A673 (cell line): ENCODE results near the gene UBE3A. TPM values are rescaled to one million over a fixed set of nuclear protein-coding genes. Genes with fewer than 3 reads are reported as not detected.

ENCODE experiments used
- BruUV-seq: library from RNA; stranded (reverse); fragments of 400-500 nt; replicated peaks from 2 replicates; lab custom pipeline; 2021; lab: Mats Ljungman, UMichigan
- CTCF ChIA-PET: fragments of 300-600 bp; sonication (Branson Sonifier 250); formaldehyde crosslinking; loops from one replicate; lab custom pipeline; 2022; ENCODE audit warnings: antibody characterized with exemption; lab: Charles Lee
- POLR2A ChIA-PET: fragments of 300-600 bp; sonication (Branson Sonifier 250); formaldehyde crosslinking; loops from one replicate; lab custom pipeline; 2022; ENCODE audit warnings: antibody characterized with exemption; ENCODE audit not compliant: low non-redundant PET; lab: Charles Lee
- DNase-seq: peaks from one replicate; pipeline ENCODE4 v3.0.0-alpha.2; 2015; ENCODE audit warnings: low spot score
- H3K27ac ChIP-seq: fragments of 200-600 bp; sonication (generic); 2 replicates; pipeline ENCODE4 v1.5.1; 2016; ENCODE audit warnings: mixed run types, low read depth, mild to moderate bottlenecking, mixed read lengths, antibody characterized with exemption, low read length; ENCODE audit not compliant: poor library complexity, severe bottlenecking
- H3K27me3 ChIP-seq: fragments of 200-600 bp; sonication (generic); replicated peaks from 2 replicates; pipeline ENCODE4 v1.6.1; 2017; ENCODE audit warnings: mixed run types, low read depth, mild to moderate bottlenecking, mixed read lengths, antibody characterized with exemption, low read length; ENCODE audit not compliant: insufficient read depth, poor library complexity
- H3K36me3 ChIP-seq: fragments of 200-600 bp; sonication (generic); 2 replicates; pipeline ENCODE4 v1.6.1; 2016; ENCODE audit warnings: mixed run types, mild to moderate bottlenecking, mixed read lengths, antibody characterized with exemption, low read length; ENCODE audit not compliant: insufficient read depth, poor library complexity, severe bottlenecking
- H3K4me1 ChIP-seq: fragments of 200-600 bp; sonication (generic); 2 replicates; pipeline ENCODE4 v1.6.1; 2017; ENCODE audit warnings: mixed run types, mild to moderate bottlenecking, mixed read lengths, antibody characterized with exemption, low read length; ENCODE audit not compliant: insufficient read depth, poor library complexity, severe bottlenecking
- H3K4me3 ChIP-seq: fragments of 200-600 bp; sonication (generic); 2 replicates; pipeline ENCODE4 v1.5.1; 2016; ENCODE audit warnings: low read depth, mixed run types, mild to moderate bottlenecking, mixed read lengths, low read length; ENCODE audit not compliant: poor library complexity, severe bottlenecking
- H3K9me3 ChIP-seq: fragments of 200-600 bp; sonication (generic); 2 replicates; pipeline ENCODE4 v1.6.1; 2016; ENCODE audit warnings: mixed run types, low read depth, mild to moderate bottlenecking, mixed read lengths, antibody characterized with exemption, low read length; ENCODE audit not compliant: poor library complexity, severe bottlenecking
- CTCF ChIP-seq: fragments of 300-800, 200-600 bp; sonication (generic); conservative IDR thresholded peaks from 2 replicates; pipeline ENCODE4 v1.5.1; 2017; ENCODE audit warnings: low read depth, mild to moderate bottlenecking, antibody characterized with exemption, low read length, moderate library complexity, mixed read lengths
- EZH2 ChIP-seq: fragments of 200-600 bp; sonication (generic); IDR thresholded peaks from 2 replicates; pipeline ENCODE4 v1.6.1; 2017; ENCODE audit warnings: borderline replicate concordance, low read depth, mild to moderate bottlenecking, mixed read lengths, antibody characterized with exemption, low read length; ENCODE audit not compliant: poor library complexity, severe bottlenecking
- intact Hi-C: fragments of 100-400 bp; cut with micrococcal nuclease; formaldehyde crosslinking; loops from one replicate; pipeline ENCODE4 v1.10.0; 2022; ENCODE audit not compliant: unreplicated experiment
- total RNA-seq: library from RNA; stranded (reverse); gene quantifications from 2 replicates; pipeline ENCODE4 v1.2.3, GENCODE V29; 2021

UBE3A gene
- total RNA-seq, 1 experiment from 2014 or later: 104 TPM

GRCh38 chr15:25433118-25433865 is 5.5 kb downstream of the UBE3A start:
- intact Hi-C loops: loop anchor here (1.0 kb wide), 1 partner anchor 10 kb away; no protein-coding TSS in a partner anchor
- POLR2A ChIA-PET: no interaction called here

GRCh38 chr15:25431836-25432561 is 6.8 kb downstream of the UBE3A start:
- Histone ChIP-seq H3K36me3 (peaks cover 14% of the 10 kb centered on the region), H3K9me3 (peaks cover 10% of the 10 kb centered on the region), H3K27me3 (no peaks in the 10 kb centered on the region), H3K27ac (no peak overlapping the region), H3K4me3 (no peak overlapping the region), H3K4me1 (no peaks in the 10 kb centered on the region)
- POLR2A ChIA-PET: no interaction called here
- DNase-seq: no peak
- intact Hi-C loops: no loop called here
- TF ChIP-seq CTCF (no peak), EZH2 (no peak)
- CTCF ChIA-PET: no interaction called here
- no TSS peak for BruUV-seq

More at GRCh38 chr15:25433118-25433865, 5.5 kb downstream of the UBE3A start:
- peaks cover 10% of the 10 kb centered on the region for H3K9me3 ChIP-seq
- H3K36me3 ChIP-seq: peaks cover 10% of the 10 kb centered on the region
- no TSS peak for BruUV-seq
- CTCF ChIA-PET: no interaction called here
- no peak for DNase-seq
- H3K27ac ChIP-seq: no peak overlapping the region
- TF ChIP-seq CTCF: no peak
- TF ChIP-seq EZH2: no peak
- H3K4me3 ChIP-seq: no peak overlapping the region
- H3K27me3 ChIP-seq: no peaks in the 10 kb centered on the region
- H3K4me1 ChIP-seq: peaks cover 3% of the 10 kb centered on the region

- BruUV-seq: no TSS peak
- Histone ChIP-seq H3K4me1 (no peaks in the 10 kb centered on the region), H3K27me3 (no peaks in the 10 kb centered on the region), H3K9me3 (peaks cover 30% of the 10 kb centered on the region), H3K36me3 (peaks cover 24% of the 10 kb centered on the region), H3K4me3 (no peak overlapping the region), H3K27ac (no peak overlapping the region)
- DNase-seq: no peak
- CTCF ChIA-PET: no interaction called here
- intact Hi-C loops: no loop called here
- POLR2A ChIA-PET: no interaction called here
- TF ChIP-seq CTCF (no peak), EZH2 (no peak)
These were observed 11.0 kb downstream of the UBE3A start for GRCh38 chr15:25427861-25428260.
